ENCODE data around the gene OR6V1.

OR6V1 gene

DNA sequence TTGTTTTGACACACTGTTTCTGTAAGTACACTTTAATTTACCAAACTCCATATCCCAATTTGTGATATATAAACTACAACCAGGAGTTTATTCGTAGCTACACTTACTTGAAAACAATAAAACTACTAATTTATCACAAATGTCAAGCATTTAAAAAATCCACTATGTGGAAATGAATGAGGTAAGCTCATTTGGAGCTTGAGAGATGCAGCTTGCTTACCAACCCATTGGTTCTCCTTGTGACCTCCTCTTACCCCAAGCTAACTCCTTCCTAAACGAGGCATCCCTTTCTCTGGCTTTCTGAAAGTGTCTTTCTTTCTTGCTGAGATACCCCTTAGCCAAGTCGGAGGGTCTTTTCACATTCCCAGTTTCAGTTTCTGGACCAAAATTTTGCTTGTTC is 2.5 kb downstream of the OR6V1 start:
- Histone ChIP-seq H3K4me1 (no peaks in the 10 kb centered on the region), H3K4me3 (ENCODE audit: low read depth, low read length) (no peak overlapping the region), H3K27me3 (no peaks in the 10 kb centered on the region), H3K36me3 (no peaks in the 10 kb centered on the region), H3K9me3 (no peaks in the 10 kb centered on the region)
- no peak for DNase-seq
- TF ChIP-seq CTCF (IDR thresholded peaks at IDR 0.05; ENCODE audit: low read depth, low read length) = no peak

- H3K4me3 ChIP-seq (ENCODE audit: low read depth, low read length) = no peak overlapping the region
- DNase-seq = no peak
- no peak for TF ChIP-seq CTCF (IDR thresholded peaks at IDR 0.05; ENCODE audit: low read depth, low read length)
- no peaks in the 10 kb centered on the region for H3K4me1 ChIP-seq
- H3K27me3 ChIP-seq = no peaks in the 10 kb centered on the region
- no peaks in the 10 kb centered on the region for H3K9me3 ChIP-seq
- no peaks in the 10 kb centered on the region for H3K36me3 ChIP-seq
Measured at GRCh38 chr7:143055754-143056153, 3.6 kb downstream of the OR6V1 start.

GRCh38 chr7:143063741-143064140 is 11.6 kb downstream of the OR6V1 start:
- DNase-seq = no peak
- no peak overlapping the region for H3K4me3 ChIP-seq (ENCODE audit: low read depth, low read length)
- no peak for TF ChIP-seq CTCF (IDR thresholded peaks at IDR 0.05; ENCODE audit: low read depth, low read length)

DNA sequence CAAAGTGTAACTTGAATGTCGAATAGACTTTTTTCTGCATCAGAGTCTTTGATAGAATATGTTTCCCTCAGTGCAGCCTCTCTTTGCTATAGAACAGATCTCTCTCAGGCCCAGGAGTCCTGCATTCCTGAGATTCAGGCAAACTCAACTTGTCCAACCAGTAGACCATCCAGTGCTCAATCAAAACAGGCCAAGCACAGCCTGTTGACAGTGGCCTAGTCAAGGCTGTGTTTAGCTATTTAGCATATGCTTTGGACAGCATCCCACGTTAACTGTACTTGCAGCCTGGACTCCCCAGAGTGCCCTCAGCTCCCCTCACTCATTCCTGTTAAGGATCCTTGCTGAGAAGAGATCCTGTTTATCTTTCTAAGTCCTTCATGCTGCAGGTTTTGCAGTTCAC is 16.3 kb downstream of the OR6V1 start:
- H3K4me1 ChIP-seq = no peaks in the 10 kb centered on the region
- no peaks in the 10 kb centered on the region for H3K9me3 ChIP-seq
- H3K4me3 ChIP-seq (ENCODE audit: low read depth, low read length) = no peak overlapping the region
- no peaks in the 10 kb centered on the region for H3K36me3 ChIP-seq
- DNase-seq = no peak
- TF ChIP-seq CTCF (IDR thresholded peaks at IDR 0.05; ENCODE audit: low read depth, low read length) = no peak
- H3K27me3 ChIP-seq = no peaks in the 10 kb centered on the region

More at GRCh38 chr7:143063741-143064140, 11.6 kb downstream of the OR6V1 start:
- H3K9me3 ChIP-seq = no peaks in the 10 kb centered on the region
- no peaks in the 10 kb centered on the region for H3K4me1 ChIP-seq
- no peaks in the 10 kb centered on the region for H3K36me3 ChIP-seq
- no peaks in the 10 kb centered on the region for H3K27me3 ChIP-seq

- no peaks in the 10 kb centered on the region for H3K36me3 ChIP-seq
- TF ChIP-seq CTCF (IDR thresholded peaks at IDR 0.05; ENCODE audit: low read depth, low read length) = no peak
- H3K4me1 ChIP-seq = no peaks in the 10 kb centered on the region
- no peaks in the 10 kb centered on the region for H3K27me3 ChIP-seq
- DNase-seq = no peak
- no peaks in the 10 kb centered on the region for H3K9me3 ChIP-seq
- no peak overlapping the region for H3K4me3 ChIP-seq (ENCODE audit: low read depth, low read length)
Measured at GRCh38 chr7:143069912-143070500, 17.9 kb downstream of the OR6V1 start.

DNA sequence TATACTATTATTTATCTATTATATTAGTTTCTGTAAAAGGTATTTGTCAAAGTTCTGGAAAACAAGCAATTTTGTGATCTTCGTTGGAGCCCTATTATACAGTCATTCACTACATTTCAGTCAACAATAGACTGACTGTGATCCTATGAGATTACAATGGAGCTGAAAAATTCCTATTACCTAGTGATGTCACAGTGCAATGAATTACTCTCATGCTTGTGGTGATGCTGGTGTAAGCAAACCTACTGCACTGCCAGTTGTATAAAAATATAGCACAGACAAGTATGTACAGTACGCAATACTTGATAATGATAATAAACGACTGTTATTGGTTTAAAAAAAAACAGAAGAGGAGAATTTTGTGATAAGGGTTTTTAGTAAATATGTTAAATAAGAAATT is 21.4 kb downstream of the OR6V1 start:
- no peaks in the 10 kb centered on the region for H3K36me3 ChIP-seq
- DNase-seq = no peak
- H3K9me3 ChIP-seq = no peaks in the 10 kb centered on the region
- H3K4me1 ChIP-seq = no peaks in the 10 kb centered on the region
- no peak for TF ChIP-seq CTCF (IDR thresholded peaks at IDR 0.05; ENCODE audit: low read depth, low read length)
- no peak overlapping the region for H3K4me3 ChIP-seq (ENCODE audit: low read depth, low read length)
- no peaks in the 10 kb centered on the region for H3K27me3 ChIP-seq
